GM21786 (cell line): ENCODE results near the gene ASB2.

ENCODE experiments used
- ATAC-seq: cut with Tn5 transposase; IDR thresholded peaks from one replicate; pipeline ENCODE4 v1.9.1; 2021; ENCODE audit not compliant: unreplicated experiment

ASB2 gene

GRCh38 chr14:93951635-93952540 lies 24.5 kb downstream of the ASB2 start:
- ATAC-seq = no peak

- ATAC-seq = no peak
These were observed 25.3 kb downstream of the ASB2 start for GRCh38 chr14:93950948-93951634.

DNA sequence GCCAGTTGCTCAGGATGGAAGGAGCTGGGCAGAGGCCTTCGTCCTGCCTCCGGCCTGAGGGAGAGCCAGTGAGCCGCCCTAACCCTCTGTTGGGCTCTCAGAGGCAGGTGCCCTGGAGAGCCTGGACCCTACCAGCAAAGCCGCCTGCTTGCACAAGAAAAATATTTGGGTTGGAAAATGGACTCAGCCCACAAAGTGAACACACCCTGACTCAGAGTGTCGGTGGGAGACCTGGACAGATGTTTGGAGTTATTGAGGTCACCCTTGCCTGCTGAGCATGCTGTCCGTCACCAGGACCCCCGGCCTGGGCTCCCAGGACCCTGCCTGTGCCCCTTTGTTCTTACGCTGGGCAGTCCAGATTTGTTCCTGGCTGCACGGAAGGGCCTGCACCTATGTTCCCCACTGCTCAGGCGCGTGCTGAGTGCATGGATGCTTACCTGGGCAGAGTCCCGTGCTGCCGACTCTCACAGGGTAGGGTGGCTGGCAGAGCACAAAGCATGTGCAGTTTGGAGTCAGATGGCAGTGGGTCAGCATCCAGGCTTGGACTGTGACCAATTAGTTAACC lies 26.8 kb downstream of the ASB2 start:
- ATAC-seq = no peak

DNA sequence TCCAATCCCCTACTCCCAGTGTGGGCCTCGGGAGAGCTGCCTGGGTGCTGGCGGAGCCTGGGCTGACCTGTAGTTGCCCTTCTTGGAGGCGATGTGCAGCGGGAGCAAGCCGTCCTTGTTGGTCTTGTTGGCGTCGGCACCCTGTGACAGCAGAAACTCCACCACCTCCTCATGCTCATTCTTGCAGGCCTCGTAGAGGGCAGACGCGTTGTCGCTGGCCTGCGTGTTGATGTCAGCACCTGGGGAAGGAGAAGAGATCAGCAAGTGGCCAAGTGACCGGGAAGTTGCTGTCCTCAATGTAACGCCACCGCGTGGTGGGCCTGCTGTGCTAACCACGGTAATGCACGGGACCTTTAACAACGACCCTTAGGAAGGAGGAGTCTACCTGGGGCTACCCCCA lies 29.1 kb downstream of the ASB2 start:
- ATAC-seq = no peak

GRCh38 chr14:93946541-93947090 lies 29.8 kb downstream of the ASB2 start:
- ATAC-seq = no peak

GRCh38 chr14:93946104-93946503 lies 30.3 kb downstream of the ASB2 start:
- ATAC-seq = no peak

GRCh38 chr14:93945070-93945399 lies 31.3 kb downstream of the ASB2 start:
- no peak for ATAC-seq

- ATAC-seq = no peak
These were observed 31.9 kb downstream of the ASB2 start for GRCh38 chr14:93944348-93945069.

DNA sequence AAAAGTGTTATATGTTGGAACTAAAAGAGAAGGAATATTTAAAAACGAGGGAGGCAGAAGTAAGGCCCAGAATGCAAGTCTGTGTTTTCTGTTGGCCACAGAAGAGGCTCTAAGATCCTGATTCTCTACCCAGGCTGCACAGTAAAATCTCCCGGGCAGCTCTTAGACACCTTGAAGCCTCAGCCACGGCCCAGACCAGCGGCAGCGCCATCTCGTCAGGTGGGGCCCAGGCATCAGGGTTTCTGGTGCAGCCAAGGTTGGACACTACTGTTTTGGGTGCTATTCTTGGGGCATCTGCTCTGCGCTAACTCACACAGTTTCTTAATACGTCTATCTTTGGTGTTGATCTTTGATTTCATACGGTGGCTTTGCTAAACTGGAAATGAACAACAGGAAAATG lies 32.4 kb downstream of the ASB2 start:
- no peak for ATAC-seq

- ATAC-seq = no peak
These were observed 33.3 kb downstream of the ASB2 start for GRCh38 chr14:93943052-93943451.

GRCh38 chr14:93941293-93941910 lies 35.0 kb downstream of the ASB2 start:
- ATAC-seq = no peak

DNA sequence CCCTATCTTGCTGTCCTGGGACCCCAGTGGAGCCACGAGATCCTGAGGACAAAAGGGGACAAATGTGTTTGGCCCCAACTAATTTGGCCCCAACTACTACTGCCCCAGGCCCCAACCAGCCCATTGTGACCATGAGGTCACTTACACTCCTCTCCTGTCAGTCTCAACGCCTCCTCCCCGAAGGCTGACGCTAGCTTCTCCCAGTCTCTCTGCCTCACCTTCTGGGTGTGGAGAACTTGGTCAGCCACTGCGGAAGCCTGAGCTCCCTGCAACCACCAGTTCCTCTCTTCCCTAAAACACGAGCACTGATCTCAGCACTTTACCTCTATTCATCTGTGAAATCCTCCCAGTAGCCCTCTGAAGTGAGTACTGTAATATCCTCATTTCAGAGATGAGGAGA lies 35.9 kb downstream of the ASB2 start:
- no peak for ATAC-seq

- ATAC-seq = peak; percentile 90
These were observed 36.8 kb downstream of the ASB2 start for GRCh38 chr14:93939304-93940229.

DNA sequence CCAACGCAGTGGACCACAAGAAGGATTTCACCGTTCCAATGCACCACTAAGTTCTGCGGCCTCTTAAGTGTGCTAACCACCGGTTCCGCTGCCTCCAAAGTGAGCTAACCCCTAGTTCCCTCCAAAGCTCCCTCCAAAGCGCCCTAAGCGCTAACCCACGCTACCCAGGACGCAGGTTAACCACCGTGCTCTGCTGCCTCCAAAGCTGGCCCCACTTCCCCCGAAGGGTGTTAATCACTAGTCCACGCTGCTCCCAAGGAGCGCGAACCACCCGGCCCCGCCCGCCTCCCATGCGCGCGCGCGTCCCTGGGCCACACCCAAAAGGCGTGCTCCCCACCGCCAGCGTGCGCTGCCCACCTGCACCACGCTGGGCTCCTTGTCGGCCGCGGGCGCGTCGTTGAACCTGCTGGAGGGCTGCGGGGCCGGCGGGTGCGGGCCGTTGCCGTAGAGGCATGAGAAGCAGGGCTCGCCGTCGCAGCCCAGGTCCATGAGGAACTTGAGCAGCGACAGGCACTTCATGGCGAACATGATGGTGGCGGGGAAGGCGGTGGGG lies 37.5 kb downstream of the ASB2 start:
- no peak for ATAC-seq

DNA sequence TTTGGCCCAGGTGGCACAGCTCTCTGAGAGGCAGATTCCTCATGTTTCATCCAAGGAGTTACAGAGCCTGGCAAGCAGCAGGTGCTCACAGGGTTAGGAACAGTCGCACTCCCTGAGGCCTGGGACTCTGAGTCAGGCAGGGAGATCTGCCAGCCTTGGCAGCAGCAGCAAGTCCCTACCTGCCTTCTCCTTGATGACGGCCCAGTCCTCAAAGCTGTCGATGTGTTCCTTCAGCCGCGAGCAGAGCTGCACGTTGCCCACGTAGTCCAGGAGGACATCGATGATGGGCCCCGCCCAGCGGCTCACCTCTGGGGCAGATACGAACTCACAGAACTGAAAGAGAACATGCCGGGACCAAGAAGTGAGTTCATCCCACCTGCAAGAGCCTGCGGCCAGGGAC lies 38.9 kb downstream of the ASB2 start:
- ATAC-seq = no peak

DNA sequence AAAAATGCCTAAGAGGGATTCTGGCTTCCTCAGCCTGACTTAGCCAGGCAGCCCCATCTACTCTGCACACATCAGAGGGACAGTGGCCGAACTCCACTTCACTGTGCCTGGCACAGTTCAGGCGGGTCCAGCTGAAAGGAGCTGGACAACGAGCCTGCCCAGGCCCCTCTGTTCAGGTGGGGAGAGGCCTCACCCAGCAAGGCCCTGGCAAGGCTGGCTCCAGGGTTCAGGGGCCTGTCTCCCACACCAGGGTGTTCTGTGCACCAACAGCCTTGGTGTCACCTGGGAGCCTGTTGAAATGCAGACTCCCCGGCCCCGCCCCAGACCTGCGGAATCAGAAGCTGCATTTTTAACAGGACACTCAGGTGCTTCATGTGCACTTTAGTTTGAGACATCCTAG lies 39.4 kb downstream of the ASB2 start:
- ATAC-seq = no peak

DNA sequence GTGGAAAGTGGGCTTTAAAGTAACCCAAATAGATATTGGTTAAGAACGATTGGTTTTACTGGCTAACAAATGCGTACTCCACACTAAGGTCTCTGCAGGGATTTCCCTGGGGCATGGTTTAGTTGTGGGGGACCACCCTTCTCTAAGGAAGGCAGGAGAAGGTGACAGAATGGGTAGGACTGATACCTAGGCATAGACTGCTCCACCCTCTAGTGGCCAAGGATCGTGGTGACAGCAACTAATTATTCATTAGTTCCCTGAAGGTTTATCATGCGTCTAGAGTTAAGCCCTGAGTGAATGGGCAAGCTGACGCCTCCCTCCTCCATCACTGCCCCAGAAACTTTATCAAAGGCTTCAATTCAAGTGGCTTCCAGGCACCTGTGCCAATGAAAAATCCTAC lies 40.1 kb downstream of the ASB2 start:
- ATAC-seq = peak; percentile 35

DNA sequence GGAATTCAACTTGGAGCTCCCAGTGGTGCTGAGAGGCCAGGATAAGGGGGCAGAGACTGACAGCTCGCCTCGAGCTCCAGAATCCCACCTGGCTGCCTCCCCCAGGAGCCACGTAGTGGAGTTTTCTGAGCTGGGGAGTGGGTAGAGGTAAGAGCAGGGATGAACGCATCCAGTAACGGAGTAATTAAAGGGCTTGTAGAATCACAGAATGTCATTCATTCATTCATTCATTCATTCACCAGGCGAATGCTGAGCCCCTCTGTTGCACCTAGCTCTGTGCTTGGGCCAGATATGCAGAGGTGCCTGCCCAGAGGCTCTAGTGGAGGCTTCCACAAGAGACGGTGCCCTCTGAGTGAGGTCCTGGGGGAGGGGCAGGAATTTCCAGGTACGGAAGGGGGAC lies 41.2 kb downstream of the ASB2 start:
- no peak for ATAC-seq

- no peak for ATAC-seq
These were observed 43.7 kb downstream of the ASB2 start for GRCh38 chr14:93932642-93933041.

DNA sequence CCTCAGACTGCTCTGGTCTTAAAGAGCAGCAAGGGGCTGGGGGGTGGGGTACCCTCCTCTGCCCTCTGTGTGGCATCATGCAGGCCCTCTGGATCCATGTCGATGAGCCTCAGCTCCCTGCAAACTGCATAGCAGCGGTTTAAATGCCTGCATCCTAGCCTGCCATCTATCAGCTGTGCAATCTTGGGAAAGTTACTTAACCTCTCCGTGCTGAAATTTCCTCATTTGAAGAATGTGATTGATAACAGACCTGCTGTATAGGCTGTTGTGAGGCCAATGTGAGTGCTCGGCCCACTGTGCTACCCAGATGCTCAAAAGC lies 45.4 kb downstream of the ASB2 start:
- no peak for ATAC-seq
